IMR-90 (cell line): Measurements from ENCODE around the gene PIAS4. TPM values are rescaled to one million over a fixed set of nuclear protein-coding genes. Genes with fewer than 3 reads are reported as not detected.

Source experiments
- ATAC-seq: fragments of 200-7000 bp; cut with Tn5 transposase; 2 replicates; pipeline ENCODE4 v1.9.1; 2020; ENCODE audit warnings: low read depth, mild to moderate bottlenecking, moderate library complexity
- BruUV-seq: library from RNA; stranded (reverse); fragments of 400-500 nt; replicated peaks from 2 replicates; lab custom pipeline; 2021; lab: Mats Ljungman, UMichigan
- CTCF ChIA-PET: fragments of 300-600 bp; formaldehyde crosslinking; extraction: SDS; loops from one replicate; lab custom pipeline; 2021; ENCODE audit warnings: antibody characterized with exemption; lab: Yijun Ruan, JAX
- POLR2A ChIA-PET: fragments of 300-600 bp; sonication (Branson Sonifier 250); formaldehyde crosslinking; loops from one replicate; lab custom pipeline; 2022; ENCODE audit warnings: antibody characterized with exemption; ENCODE audit not compliant: unreplicated experiment; lab: Charles Lee
- DNase-seq: peaks from one replicate; pipeline ENCODE4 v3.0.0; 2013
- H2AFZ ChIP-seq: replicated peaks from 2 replicates; pipeline ENCODE3; 2013; ENCODE audit warnings: low read length, mild to moderate bottlenecking; ENCODE audit not compliant: poor library complexity
- H2AK5ac ChIP-seq: 2 replicates; pipeline ENCODE4 v1.6.1; 2013; ENCODE audit warnings: low read depth, low read length, inconsistent platforms
- H2AK9ac ChIP-seq: replicated peaks from 2 replicates; pipeline ENCODE3; 2013; ENCODE audit warnings: mild to moderate bottlenecking, low read depth, low read length, moderate library complexity; ENCODE audit not compliant: poor library complexity
- H2BK120ac ChIP-seq: 2 replicates; pipeline ENCODE4 v1.6.1; 2013; ENCODE audit warnings: low read depth, low read length, inconsistent platforms
- H2BK15ac ChIP-seq: 3 replicates; pipeline ENCODE4 v1.6.1; 2013; ENCODE audit warnings: low read depth, low read length, inconsistent platforms
- H2BK20ac ChIP-seq: 2 replicates; pipeline ENCODE4 v1.6.1; 2013; ENCODE audit warnings: low read depth, mild to moderate bottlenecking, inconsistent platforms, low read length, moderate library complexity
- H2BK5ac ChIP-seq: 2 replicates; pipeline ENCODE4 v1.6.1; 2013; ENCODE audit warnings: mild to moderate bottlenecking, low read depth, low read length, inconsistent platforms; ENCODE audit not compliant: poor library complexity, severe bottlenecking
- H3K14ac ChIP-seq: replicated peaks from 2 replicates; pipeline ENCODE4 v1.6.1; 2013; ENCODE audit warnings: low read depth, low read length, inconsistent platforms
- H3K18ac ChIP-seq: 2 replicates; pipeline ENCODE4 v1.6.1; 2013; ENCODE audit warnings: low read depth, low read length, control low read depth
- H3K23ac ChIP-seq: 2 replicates; pipeline ENCODE4 v1.6.1; 2013; ENCODE audit warnings: low read depth, low read length, inconsistent platforms
- H3K27ac ChIP-seq: 2 replicates; pipeline ENCODE4 v1.5.1; 2013; ENCODE audit warnings: mild to moderate bottlenecking, control low read depth, low read length; ENCODE audit not compliant: insufficient read depth
- H3K27me3 ChIP-seq: 2 replicates; pipeline ENCODE4 v1.6.1; 2013; ENCODE audit warnings: low read length; ENCODE audit not compliant: control insufficient read depth, insufficient read depth
- H3K36me3 ChIP-seq: 2 replicates; pipeline ENCODE4 v1.6.1; 2013; ENCODE audit warnings: low read length, mixed read lengths; ENCODE audit not compliant: control insufficient read depth, insufficient read depth
- H3K4ac ChIP-seq: 2 replicates; pipeline ENCODE4 v1.6.1; 2013; ENCODE audit warnings: low read depth, low read length, inconsistent platforms
- H3K4me1 ChIP-seq: 2 replicates; pipeline ENCODE4 v1.6.1; 2013; ENCODE audit warnings: low read length, mixed read lengths; ENCODE audit not compliant: control insufficient read depth, insufficient read depth
- H3K4me2 ChIP-seq: 2 replicates; pipeline ENCODE4 v1.6.1; 2013; ENCODE audit warnings: low read depth, mild to moderate bottlenecking, control low read depth, low read length, moderate library complexity
- H3K4me3 ChIP-seq: 2 replicates; pipeline ENCODE4 v1.5.1; 2013; ENCODE audit warnings: low read depth, mild to moderate bottlenecking, control low read depth, low read length, moderate library complexity; ENCODE audit not compliant: insufficient read depth
- H3K56ac ChIP-seq: 2 replicates; pipeline ENCODE4 v1.6.1; 2013; ENCODE audit warnings: low read length, inconsistent platforms; ENCODE audit not compliant: insufficient read depth; ENCODE audit errors: extremely low read depth
- H3K79me1 ChIP-seq, 2 experiments: 2 replicates each; pipeline ENCODE4 v1.6.1; 2013; ENCODE audit warnings: low read length in 2 of 2, inconsistent platforms in 1 of 2, low read depth in 1 of 2
- H3K9ac ChIP-seq: 2 replicates; pipeline ENCODE4 v1.6.1; 2013; ENCODE audit warnings: low read depth, low read length, control low read depth
- H3K9me1 ChIP-seq: 2 replicates; pipeline ENCODE4 v1.6.1; 2013; ENCODE audit warnings: low read length, inconsistent platforms; ENCODE audit not compliant: insufficient read depth
- H3K9me3 ChIP-seq: 2 replicates; pipeline ENCODE4 v1.6.1; 2013; ENCODE audit warnings: low read length; ENCODE audit not compliant: control insufficient read depth, insufficient read depth
- H4K20me1 ChIP-seq: 2 replicates; pipeline ENCODE4 v1.6.1; 2013; ENCODE audit warnings: low read length, inconsistent platforms; ENCODE audit not compliant: insufficient read depth
- H4K5ac ChIP-seq: 2 replicates; pipeline ENCODE4 v1.6.1; 2013; ENCODE audit warnings: mild to moderate bottlenecking, low read depth, low read length, control low read depth
- H4K8ac ChIP-seq, 2 experiments: 2 replicates each; pipeline ENCODE4 v1.6.1; 2013; ENCODE audit warnings: low read depth in 2 of 2, low read length in 2 of 2, control low read depth in 1 of 2, inconsistent platforms in 1 of 2
- H4K91ac ChIP-seq: 2 replicates; pipeline ENCODE4 v1.6.1; 2013; ENCODE audit warnings: low read depth, low read length, inconsistent platforms; ENCODE audit not compliant: insufficient read depth
- BHLHE40 ChIP-seq: fragments of 150-350 bp; IDR thresholded peaks from 2 replicates; pipeline ENCODE4 v1.6.1; 2016; ENCODE audit warnings: mild to moderate bottlenecking, low read depth, low read length
- CEBPB ChIP-seq: IDR thresholded peaks from 2 replicates; pipeline ENCODE4 v1.6.1; 2012; ENCODE audit warnings: low read depth, low read length, improper control_type of control experiment
- CHD1 ChIP-seq: IDR thresholded peaks from 2 replicates; pipeline ENCODE4 v1.6.1; 2012; ENCODE audit warnings: low read depth, low read length, improper control_type of control experiment
- FOS ChIP-seq: fragments of 150-350 bp; IDR thresholded peaks from 2 replicates; pipeline ENCODE4 v1.6.1; 2016; ENCODE audit warnings: low read depth, low read length
- MAFK ChIP-seq: IDR thresholded peaks from 2 replicates; pipeline ENCODE4 v1.6.1; 2012; ENCODE audit warnings: low read depth, low read length, improper control_type of control experiment
- MAZ ChIP-seq: IDR thresholded peaks from 2 replicates; pipeline ENCODE4 v1.6.1; 2012; ENCODE audit warnings: low read depth, mild to moderate bottlenecking, low read length, improper control_type of control experiment, moderate library complexity, borderline replicate concordance
- MXI1 ChIP-seq: IDR thresholded peaks from 2 replicates; pipeline ENCODE4 v1.6.1; 2012; ENCODE audit warnings: low read depth, mild to moderate bottlenecking, low read length, moderate library complexity, borderline replicate concordance
- NFE2L2 ChIP-seq: fragments of 150-350 bp; IDR thresholded peaks from 2 replicates; pipeline ENCODE4 v1.6.1; 2016; ENCODE audit warnings: low read depth, mild to moderate bottlenecking, low read length
- POLR2A ChIP-seq: IDR thresholded peaks from 2 replicates; pipeline ENCODE4 v1.6.1; 2012; ENCODE audit warnings: mild to moderate bottlenecking, low read depth, low read length
- RAD21 ChIP-seq: IDR thresholded peaks from 2 replicates; pipeline ENCODE4 v1.6.1; 2012; ENCODE audit warnings: low read length, improper control_type of control experiment
- RCOR1 ChIP-seq: IDR thresholded peaks from 2 replicates; pipeline ENCODE4 v1.6.1; 2012; ENCODE audit warnings: mild to moderate bottlenecking, low read length, improper control_type of control experiment; ENCODE audit not compliant: insufficient replicate concordance
- RFX5 ChIP-seq: IDR thresholded peaks from 2 replicates; pipeline ENCODE4 v1.8.0; 2012; ENCODE audit warnings: low read depth, mild to moderate bottlenecking, low read length, moderate library complexity
- SMC3 ChIP-seq: fragments of 150-350 bp; IDR thresholded peaks from 2 replicates; pipeline ENCODE4 v1.6.1; 2016; ENCODE audit warnings: low read depth, mild to moderate bottlenecking, antibody characterized with exemption, low read length, moderate library complexity
- WGBS, 2 experiments: methylation state at CpG; one replicate each; pipeline versions ENCODE4 v1.1.5 to v1.1.7; 2013; ENCODE audit warnings: missing lambda C conversion rate in 2 of 2; ENCODE audit not compliant: insufficient read length in 1 of 2; ENCODE audit errors: extremely low coverage in 2 of 2; 5-methylcytosine and 5-hydroxymethylcytosine counted together
- dilution Hi-C: fragments of 300-500 bp; cut with HindIII; formaldehyde crosslinking; loops from one replicate; pipeline ENCODE4 v1.14.3; 2018; ENCODE audit warnings: low sequenced_read_pairs; ENCODE audit not compliant: unreplicated experiment
- in situ Hi-C: fragments of 300-500 bp; cut with MboI; formaldehyde crosslinking; loops from 3 replicates; pipeline ENCODE4 v1.14.3; 2019; ENCODE audit warnings: low sequenced_read_pairs, inconsistent platforms, mixed read lengths
- intact Hi-C: fragments of 100-400 bp; cut with micrococcal nuclease; formaldehyde crosslinking; loops from 2 replicates; pipeline ENCODE4 v1.10.0; 2022
- polyA plus RNA-seq, 3 experiments: library from polyadenylated mRNA; depleted of rRNA; stranded (reverse); fragments of >200 nt; gene quantifications; 2 replicates each; pipeline ENCODE4 v1.2.3, GENCODE V29; 2012; ENCODE audit warnings: low replicate concordance in 1 of 3
- total RNA-seq: library from RNA; depleted of rRNA; stranded (reverse); fragments of >200 nt; gene quantifications from 2 replicates; pipeline ENCODE4 v1.2.3, GENCODE V29; 2012
- TF ChIP-seq, protein P1 (sequence below): fragments of 150-350 bp; IDR thresholded peaks from 2 replicates; pipeline ENCODE4 v1.6.1; 2016; ENCODE audit warnings: low read depth, mild to moderate bottlenecking, low read length, moderate library complexity, borderline replicate concordance
- TF ChIP-seq, protein P2 (sequence below): conservative IDR thresholded peaks from 2 replicates; pipeline ENCODE4 v1.5.1; 2012; ENCODE audit warnings: mild to moderate bottlenecking, low read depth, low read length, improper control_type of control experiment

The PIAS4 gene
- total and polyA plus RNA-seq, 2 of the 4 experiments (the other 2 are of a cell fraction), result 12.1 to 13.6 TPM

DNA sequence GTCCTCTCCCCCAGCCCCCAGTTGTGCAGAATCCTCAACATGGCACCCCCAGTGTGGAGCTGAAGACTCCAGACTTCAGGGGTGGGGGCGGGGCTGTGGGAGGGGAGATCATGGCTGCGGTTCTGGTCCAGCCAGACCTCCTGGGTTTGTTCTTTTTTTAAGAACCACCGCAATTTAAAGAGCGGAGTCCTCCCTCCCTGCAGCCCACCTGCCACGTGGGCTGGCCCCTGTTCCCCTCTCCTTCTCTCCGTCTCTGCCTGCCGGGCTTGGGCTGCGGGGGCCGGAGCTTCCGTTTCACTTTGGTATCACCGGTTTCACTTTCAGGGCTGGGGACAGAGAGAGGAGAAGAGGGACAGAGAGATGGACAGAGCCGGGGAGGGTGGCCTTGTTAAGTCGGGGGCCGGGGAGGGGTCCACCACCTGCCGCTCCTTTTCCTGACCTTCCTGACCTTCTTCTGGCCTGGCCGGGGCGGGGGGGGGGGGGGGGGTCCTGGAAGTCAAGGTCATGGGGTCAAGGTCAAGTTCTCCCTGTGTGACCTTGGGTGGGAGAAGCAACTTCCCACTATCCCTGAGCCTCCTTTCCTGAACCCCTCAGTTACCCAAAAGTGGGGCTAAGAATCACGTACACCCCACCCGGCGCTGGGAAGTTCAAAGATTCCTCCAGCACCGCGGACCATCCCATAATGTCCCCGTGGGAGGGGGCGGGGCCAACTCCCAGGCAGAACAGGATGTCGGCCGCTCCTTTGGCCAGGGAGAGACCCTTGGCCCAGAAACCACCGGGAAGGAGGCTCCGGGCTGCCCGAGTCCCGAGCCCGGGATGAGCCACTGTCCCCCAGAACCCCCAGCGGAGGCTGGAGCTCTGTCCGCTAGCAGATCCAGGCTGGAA lies 70.5 kb downstream of the PIAS4 start:
- POLR2A ChIA-PET, result interaction anchor here (0.5 kb wide), 2 partner anchors 11 to 39 kb away, joined by 3 to 4 read pairs; partner anchors contain the start of gene ZBTB7A
- dilution Hi-C loops, result no loop called here
- Histone ChIP-seq H3K4me1 (peaks cover 6% of the 10 kb centered on the region), H2AK9ac (peak overlapping the region; percentile 79), H3K18ac (peak overlapping the region; percentile 58; the same call in 1 of the 2 replicates), H3K4me2 (peak overlapping the region; percentile 91), H3K23ac (no peak overlapping the region), H3K56ac (no peak overlapping the region), H4K8ac (peak overlapping the region; percentile 70 to 94; a peak in 3 of 4 replicates), H2AFZ (peak overlapping the region; percentile 97), H3K14ac (peak overlapping the region; percentile 61; the same call in 1 of the 2 replicates), H2AK5ac (peak overlapping the region; percentile 74), H3K4me3 (peak overlapping the region; percentile 51), H3K27me3 (no peaks in the 10 kb centered on the region), H4K91ac (peak overlapping the region; percentile 39; the same call in 1 of the 2 replicates), H3K9me3 (no peaks in the 10 kb centered on the region), H4K5ac (peak overlapping the region; percentile 96), H3K27ac (0 out of 2 replicates have a peak overlapping the region, but pooled peaks have one; percentile 21), H2BK5ac (peak overlapping the region; percentile 18), H4K20me1 (no peaks in the 10 kb centered on the region), H3K36me3 (no peaks in the 10 kb centered on the region), H2BK20ac (no peak overlapping the region), H2BK120ac (peak overlapping the region; percentile 70; the same call in 1 of the 2 replicates), H2BK15ac (no peak overlapping the region; the same call in 2 of the 3 replicates), H3K4ac (peak overlapping the region; percentile 90), H3K9ac (peak overlapping the region; percentile 56; the same call in 1 of the 2 replicates), H3K79me1 (no peaks in the 10 kb centered on the region), H3K9me1 (peaks cover 1% of the 10 kb centered on the region)
- in situ Hi-C loops, result no loop called here
- intact Hi-C loops, result no loop called here
- ATAC-seq (peak; percentile 77), DNase-seq (no peak)
- BruUV-seq, result no TSS peak
- CTCF ChIA-PET, result no interaction called here
- 0% methylated on average over 1 of the region's 33 CpGs; no CpG with 5 or more reads in 1 of the 2 experiments for WGBS, 2 experiments
- TF ChIP-seq CHD1, result no peak
- no peak for TF ChIP-seq CEBPB
- TF ChIP-seq RFX5, result no peak
- no peak for TF ChIP-seq MXI1
- no peak for TF ChIP-seq SMC3
- TF ChIP-seq MAFK, result no peak
- TF ChIP-seq RCOR1, result no peak
- no peak for TF ChIP-seq MAZ
- TF ChIP-seq NFE2L2, result no peak
- no peak for TF ChIP-seq RAD21
- TF ChIP-seq, protein P1, sequence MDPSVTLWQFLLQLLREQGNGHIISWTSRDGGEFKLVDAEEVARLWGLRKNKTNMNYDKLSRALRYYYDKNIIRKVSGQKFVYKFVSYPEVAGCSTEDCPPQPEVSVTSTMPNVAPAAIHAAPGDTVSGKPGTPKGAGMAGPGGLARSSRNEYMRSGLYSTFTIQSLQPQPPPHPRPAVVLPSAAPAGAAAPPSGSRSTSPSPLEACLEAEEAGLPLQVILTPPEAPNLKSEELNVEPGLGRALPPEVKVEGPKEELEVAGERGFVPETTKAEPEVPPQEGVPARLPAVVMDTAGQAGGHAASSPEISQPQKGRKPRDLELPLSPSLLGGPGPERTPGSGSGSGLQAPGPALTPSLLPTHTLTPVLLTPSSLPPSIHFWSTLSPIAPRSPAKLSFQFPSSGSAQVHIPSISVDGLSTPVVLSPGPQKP, result no peak
- no peak for TF ChIP-seq FOS
- TF ChIP-seq BHLHE40, result no peak
- TF ChIP-seq POLR2A, result no peak
- TF ChIP-seq, protein P2, sequence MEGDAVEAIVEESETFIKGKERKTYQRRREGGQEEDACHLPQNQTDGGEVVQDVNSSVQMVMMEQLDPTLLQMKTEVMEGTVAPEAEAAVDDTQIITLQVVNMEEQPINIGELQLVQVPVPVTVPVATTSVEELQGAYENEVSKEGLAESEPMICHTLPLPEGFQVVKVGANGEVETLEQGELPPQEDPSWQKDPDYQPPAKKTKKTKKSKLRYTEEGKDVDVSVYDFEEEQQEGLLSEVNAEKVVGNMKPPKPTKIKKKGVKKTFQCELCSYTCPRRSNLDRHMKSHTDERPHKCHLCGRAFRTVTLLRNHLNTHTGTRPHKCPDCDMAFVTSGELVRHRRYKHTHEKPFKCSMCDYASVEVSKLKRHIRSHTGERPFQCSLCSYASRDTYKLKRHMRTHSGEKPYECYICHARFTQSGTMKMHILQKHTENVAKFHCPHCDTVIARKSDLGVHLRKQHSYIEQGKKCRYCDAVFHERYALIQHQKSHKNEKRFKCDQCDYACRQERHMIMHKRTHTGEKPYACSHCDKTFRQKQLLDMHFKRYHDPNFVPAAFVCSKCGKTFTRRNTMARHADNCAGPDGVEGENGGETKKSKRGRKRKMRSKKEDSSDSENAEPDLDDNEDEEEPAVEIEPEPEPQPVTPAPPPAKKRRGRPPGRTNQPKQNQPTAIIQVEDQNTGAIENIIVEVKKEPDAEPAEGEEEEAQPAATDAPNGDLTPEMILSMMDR, result no peak
